GM19324 (cell line): ENCODE results near the gene EPS15.
"Not testable (repeated sequence)": the region's sequence is repeated elsewhere in the genome, so short reads cannot be mapped to it uniquely, and the experiment has no call there.

Source experiments
- ATAC-seq: cut with Tn5 transposase; IDR thresholded peaks from one replicate; pipeline ENCODE4 v1.9.1; 2021; ENCODE audit warnings: mild to moderate bottlenecking, moderate library complexity; ENCODE audit not compliant: unreplicated experiment, low FRiP score

EPS15 gene

GRCh38 chr1:51409755-51410541 is 109.1 kb downstream of the EPS15 start:
- not testable (repeated sequence) for ATAC-seq

DNA sequence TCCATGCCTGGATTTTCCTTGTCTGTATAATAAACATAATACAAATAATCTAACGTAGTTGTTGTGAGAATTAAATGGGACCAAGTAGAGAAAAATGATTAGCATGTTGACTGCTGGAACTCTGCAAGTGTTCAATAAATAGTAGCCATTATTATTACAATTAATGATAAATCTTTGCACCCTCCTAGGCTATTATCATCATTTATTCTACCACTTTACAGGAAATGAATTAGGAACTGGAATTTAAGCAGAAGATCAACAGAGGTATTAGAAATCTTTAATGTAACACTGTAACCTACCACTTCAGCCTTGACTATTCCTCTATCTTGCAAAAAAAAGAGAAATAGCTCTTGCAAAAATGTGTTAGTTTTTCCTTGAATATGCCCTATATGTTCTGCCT is 126.8 kb downstream of the EPS15 start:
- no peak for ATAC-seq

GRCh38 chr1:51390641-51391040 is 128.4 kb downstream of the EPS15 start:
- ATAC-seq: not testable (repeated sequence)

DNA sequence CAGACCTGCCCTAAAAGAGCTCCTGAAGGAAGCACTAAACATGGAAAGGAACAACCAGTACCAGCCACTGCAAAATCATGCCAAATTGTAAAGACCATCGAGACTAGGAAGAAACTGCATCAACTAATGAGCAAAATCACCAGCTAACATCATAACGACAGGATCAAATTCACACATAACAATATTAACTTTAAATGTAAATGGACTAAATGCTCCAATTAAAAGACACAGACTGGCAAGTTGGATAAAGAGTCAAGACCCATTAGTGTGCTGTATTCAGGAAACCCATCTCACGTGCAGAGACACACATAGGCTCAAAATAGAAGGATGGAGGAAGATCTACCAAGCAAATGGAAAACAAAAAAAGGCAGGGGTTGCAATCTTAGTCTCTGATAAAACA is 131.8 kb downstream of the EPS15 start:
- ATAC-seq: not testable (repeated sequence)

DNA sequence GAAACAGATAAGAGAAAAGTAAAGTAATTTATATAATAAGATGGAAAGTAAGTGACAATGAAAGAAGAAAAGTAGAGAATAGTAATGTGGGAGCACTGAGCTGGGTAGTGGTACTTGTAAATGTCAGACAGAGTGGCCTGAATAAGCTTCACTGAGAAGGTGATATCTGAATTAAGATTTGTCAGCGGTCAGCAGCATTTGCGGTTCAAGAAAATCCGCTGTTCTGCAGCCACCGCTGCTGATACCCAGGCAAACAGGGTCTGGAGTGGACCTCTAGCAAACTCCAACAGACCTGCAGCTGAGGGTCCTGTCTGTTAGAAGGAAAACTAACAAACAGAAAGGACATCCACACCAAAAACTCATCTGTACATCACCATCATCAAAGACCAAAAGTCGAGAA is 132.8 kb downstream of the EPS15 start:
- ATAC-seq: not testable (repeated sequence)

- no peak for ATAC-seq
These were observed 133.3 kb downstream of the EPS15 start for GRCh38 chr1:51385776-51386175.

GRCh38 chr1:51381964-51382363 is 137.1 kb downstream of the EPS15 start:
- ATAC-seq: no peak

GRCh38 chr1:51380936-51381335 is 138.1 kb downstream of the EPS15 start:
- no peak for ATAC-seq

GRCh38 chr1:51378871-51379270 is 140.2 kb downstream of the EPS15 start:
- ATAC-seq: no peak

GRCh38 chr1:51373898-51374297 is 145.2 kb downstream of the EPS15 start:
- ATAC-seq: no peak

DNA sequence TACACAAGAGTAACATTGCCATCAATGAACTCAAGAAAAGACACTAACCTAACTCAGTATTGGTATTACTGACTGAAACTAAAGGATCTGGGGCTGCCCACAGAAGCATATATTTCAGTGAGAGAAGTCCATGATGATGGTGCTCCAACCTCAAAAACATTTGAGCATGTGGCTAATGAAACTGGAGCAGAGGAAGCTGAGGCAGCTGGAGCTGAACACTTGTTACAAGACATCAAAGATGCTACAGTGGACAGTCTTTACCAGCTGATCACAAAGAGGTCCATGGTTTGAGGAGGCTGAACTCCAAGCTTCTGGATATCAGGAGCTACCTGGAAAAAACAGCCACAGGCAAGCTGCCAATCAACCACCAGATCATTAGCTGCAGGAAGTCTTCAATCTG is 146.5 kb downstream of the EPS15 start:
- no peak for ATAC-seq

- ATAC-seq: no peak
These were observed 149.9 kb downstream of the EPS15 start for GRCh38 chr1:51369171-51369570.

DNA sequence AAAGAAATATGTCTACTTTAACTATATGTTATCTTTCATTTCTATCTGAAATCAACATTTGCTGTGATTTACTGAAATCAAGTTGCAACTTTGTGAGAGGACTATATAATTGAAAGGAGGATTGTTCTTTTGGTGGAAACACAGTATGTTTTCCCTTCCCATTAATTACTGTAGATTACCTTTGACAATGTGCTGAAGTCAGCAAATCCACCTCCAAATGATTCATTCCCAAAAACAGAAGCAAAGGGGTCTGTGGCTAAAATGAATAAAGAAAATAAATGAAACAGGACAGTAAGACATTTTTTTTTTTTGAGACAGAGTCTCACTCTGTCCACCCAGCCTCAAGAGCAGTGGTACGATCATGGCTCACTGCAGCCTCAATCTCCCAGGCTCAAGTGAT is 153.3 kb downstream of the EPS15 start:
- ATAC-seq: no peak

DNA sequence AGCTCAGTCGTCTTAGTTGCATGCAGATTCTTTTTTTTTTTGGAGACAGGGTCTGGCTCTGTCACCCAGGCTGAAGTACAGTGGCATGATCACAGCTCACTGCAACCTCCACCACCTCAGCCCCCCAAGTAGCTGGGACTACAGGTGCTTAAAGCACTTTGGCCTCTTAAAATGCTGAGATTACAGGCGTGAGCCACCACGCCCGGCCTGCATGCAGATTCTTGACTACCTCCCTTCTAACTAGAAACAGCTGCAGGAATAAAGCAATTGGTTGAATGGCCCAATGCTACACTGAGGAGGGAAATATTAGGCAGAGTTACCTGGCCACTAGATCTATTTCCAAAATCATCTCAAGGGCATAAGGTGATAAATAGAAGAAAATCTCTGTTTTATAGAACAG is 159.2 kb downstream of the EPS15 start:
- ATAC-seq: no peak

- no peak for ATAC-seq
These were observed 163.7 kb downstream of the EPS15 start for GRCh38 chr1:51355382-51355781.

- no peak for ATAC-seq
These were observed 164.7 kb downstream of the EPS15 start for GRCh38 chr1:51354416-51354815.

- ATAC-seq: no peak
These were observed 167.2 kb downstream of the EPS15 start for GRCh38 chr1:51351907-51352306.

- ATAC-seq: no peak
These were observed 169.2 kb downstream of the EPS15 start for GRCh38 chr1:51349862-51350261.

- no peak for ATAC-seq
These were observed 170.9 kb downstream of the EPS15 start for GRCh38 chr1:51348147-51348527.

DNA sequence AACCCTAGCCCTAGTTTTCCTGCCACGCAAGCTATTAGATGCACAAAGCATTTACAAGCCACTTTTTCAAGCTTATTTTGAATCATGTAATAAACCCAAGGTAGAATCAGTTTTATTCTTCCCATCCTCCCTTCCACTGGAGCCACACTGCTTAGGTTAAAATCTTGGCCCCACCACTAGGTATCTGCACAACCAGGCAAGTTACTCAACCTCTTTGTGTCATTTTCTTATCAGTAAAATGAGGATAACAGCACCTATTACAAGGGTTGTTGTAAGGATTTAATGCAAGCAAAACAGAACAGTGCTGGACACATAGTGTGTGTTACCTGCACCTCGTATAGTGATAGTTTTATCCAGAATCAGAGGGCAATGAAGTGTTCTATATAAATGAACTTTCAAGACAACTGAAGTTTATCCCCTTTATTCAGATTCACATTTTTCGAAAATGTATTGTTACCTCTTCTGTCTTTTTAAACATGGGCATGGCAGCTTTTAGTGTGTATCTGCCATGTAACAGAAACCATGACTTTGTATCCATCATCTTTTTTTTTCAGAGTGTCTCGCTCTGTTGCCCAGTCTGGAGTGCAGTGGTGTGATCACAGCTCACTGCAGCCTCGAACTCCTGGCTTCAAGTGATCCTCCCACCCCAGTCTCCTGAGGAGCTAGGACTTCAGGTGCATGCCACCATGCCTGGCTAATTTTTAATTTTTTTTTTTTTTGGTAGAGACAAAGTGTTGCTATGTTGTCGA is 171.5 kb downstream of the EPS15 start:
- ATAC-seq: no peak

GRCh38 chr1:51346086-51346942 is 172.8 kb downstream of the EPS15 start:
- no peak for ATAC-seq
